ENCODE results near the gene GTF3C5. TPM values are rescaled to one million over a fixed set of nuclear protein-coding genes. Genes with fewer than 3 reads are reported as not detected.

Gene GTF3C5
- total and polyA plus RNA-seq, 2 of the 4 experiments (the other 2 are of a cell fraction): 49.1 to 52.3 TPM

DNA sequence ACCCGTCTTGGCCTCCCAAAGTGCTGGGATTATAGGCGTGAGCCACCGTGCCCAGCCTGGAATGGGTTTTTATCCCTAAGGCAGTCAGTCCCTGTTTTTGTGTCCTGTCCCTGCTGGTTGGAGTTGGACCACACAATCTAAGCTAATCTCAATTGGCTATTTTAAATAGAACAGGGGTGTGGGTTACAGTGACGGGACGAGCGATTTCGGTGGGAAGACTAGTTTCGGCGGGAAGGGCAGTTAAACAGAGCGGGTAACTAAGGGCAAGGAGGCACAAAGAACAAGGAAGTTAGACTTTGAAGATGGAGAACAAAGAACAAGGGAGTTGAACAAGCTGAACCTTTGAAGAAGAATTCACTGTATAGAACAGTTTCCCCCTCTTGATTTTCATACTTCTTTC, 1.4 kb downstream of the GTF3C5 start:
- Histone ChIP-seq H3K4me2 (ENCODE audit: low read depth, low read length) (no peak overlapping the region), H3K27me3 (ENCODE audit: control insufficient read depth, insufficient read depth, low read length) (no peaks in the 10 kb centered on the region), H4K5ac (ENCODE audit: low read depth, low read length) (no peak overlapping the region), H2AFZ (replicated peaks; ENCODE audit: low read length, poor library complexity) (no peak overlapping the region), H4K20me1 (ENCODE audit: insufficient read depth, low read length) (peaks cover 28% of the 10 kb centered on the region), H3K14ac (replicated peaks; ENCODE audit: low read depth, low read length) (no peak overlapping the region), H3K79me1 (ENCODE audit: low read depth in 1 of 2, low read length in 2 of 2) (peaks cover 51 to 75% of the 10 kb centered on the region in 2 experiments), H2AK9ac (replicated peaks; ENCODE audit: low read depth, low read length, poor library complexity) (no peak overlapping the region), H2BK20ac (ENCODE audit: low read depth, low read length) (no peak overlapping the region), H2AK5ac (ENCODE audit: low read depth, low read length) (no peak overlapping the region), H3K23ac (ENCODE audit: low read depth, low read length) (no peak overlapping the region), H3K56ac (ENCODE audit: extremely low read depth, insufficient read depth, low read length) (no peak overlapping the region), H4K8ac (ENCODE audit: low read depth in 2 of 2, low read length in 2 of 2) (no peak overlapping the region), H2BK15ac (ENCODE audit: low read depth, low read length) (no peak overlapping the region), H3K18ac (ENCODE audit: low read depth, low read length) (no peak overlapping the region), H3K9me3 (ENCODE audit: control insufficient read depth, insufficient read depth, low read length) (no peaks in the 10 kb centered on the region), H3K4ac (ENCODE audit: low read depth, low read length) (no peak overlapping the region), H3K4me1 (ENCODE audit: control insufficient read depth, insufficient read depth, low read length) (peaks cover 6% of the 10 kb centered on the region), H2BK5ac (ENCODE audit: low read depth, low read length, poor library complexity, severe bottlenecking) (no peak overlapping the region), H4K91ac (ENCODE audit: insufficient read depth, low read depth, low read length) (no peak overlapping the region), H2BK120ac (ENCODE audit: low read depth, low read length) (no peak overlapping the region), H3K4me3 (ENCODE audit: insufficient read depth, low read depth, low read length) (no peak overlapping the region), H3K27ac (ENCODE audit: insufficient read depth, low read length) (no peak overlapping the region), H3K36me3 (ENCODE audit: control insufficient read depth, insufficient read depth, low read length) (peaks cover 7% of the 10 kb centered on the region), H3K9me1 (ENCODE audit: insufficient read depth, low read length) (peaks cover 5% of the 10 kb centered on the region), H3K9ac (ENCODE audit: low read depth, low read length) (no peak overlapping the region)
- intact Hi-C loops (cut with micrococcal nuclease) (no loop called here), dilution Hi-C loops (cut with HindIII; ENCODE audit: low sequenced_read_pairs, unreplicated experiment) (no loop called here), in situ Hi-C loops (cut with MboI; ENCODE audit: low sequenced_read_pairs) (loop anchor here (25.0 kb wide), 1 partner anchor 455 kb away; the partner anchor contains the start of gene SLC2A6)
- DNase-seq (no peak), ATAC-seq (ENCODE audit: low read depth) (no peak)
- TF ChIP-seq MAZ (IDR thresholded peaks at IDR 0.05; ENCODE audit: borderline replicate concordance, low read depth, low read length): no peak
- no peak for TF ChIP-seq RCOR1 (IDR thresholded peaks at IDR 0.05; ENCODE audit: insufficient replicate concordance, low read length)
- no peak for TF ChIP-seq FOS (IDR thresholded peaks at IDR 0.05; ENCODE audit: low read depth, low read length)
- no TSS peak for BruUV-seq (replicated peaks)
- ChIA-PET POLR2A (ENCODE audit: unreplicated experiment) (no interaction called here), CTCF (interaction anchor here (1.7 kb wide), 1 partner anchor 10 kb away, joined by 10 read pairs; no protein-coding TSS in a partner anchor)
- 100% methylated on average over 1 of the region's 10 CpGs; no CpG with 5 or more reads in 1 of the 2 experiments for WGBS, 2 experiments (ENCODE audit: extremely low coverage in 2 of 2, insufficient read length in 1 of 2)
